Fibroblast of lung (primary cell): ENCODE data around the gene STX3.

ENCODE experiments used
- CTCF ChIP-seq, 2 donors: IDR thresholded peaks in 1 of 2; conservative IDR thresholded peaks in 1 of 2; 1 replicate in 1 of 2; 2 replicates in 1 of 2; pipeline ENCODE4 v1.5.1; 2011 to 2012; ENCODE audit warnings: low read length in 2 of 2, control low read depth in 1 of 2, inconsistent platforms in 1 of 2, low read depth in 1 of 2, mild to moderate bottlenecking in 1 of 2
- EZH2 ChIP-seq: IDR thresholded peaks from 2 replicates; pipeline ENCODE4 v1.5.1; 2012; ENCODE audit warnings: low read length, control low read depth, mild to moderate bottlenecking; ENCODE audit errors: missing control alignments

GRCh38 chr11:59707371-59707770 lies 47.8 kb upstream of the STX3 start:
- no peak for TF ChIP-seq CTCF (conservative IDR thresholded peaks at IDR 0.05 in 1 of 2, IDR thresholded peaks at IDR 0.05 in 1 of 2; ENCODE audit: low read depth in 1 of 2, low read length in 2 of 2)
- TF ChIP-seq EZH2: no peak
